Left ventricle myocardium inferior (tissue), 1 donor: ENCODE results near the gene PFKP. TPM values are rescaled to one million over a fixed set of nuclear protein-coding genes. Genes with fewer than 3 reads are reported as not detected.

Source experiments
- DNase-seq: peaks from one replicate; pipeline ENCODE4 v3.0.0-alpha.2; 2020
- H3K27ac ChIP-seq: fragments of 200-600 bp; replicated peaks from 2 replicates; pipeline ENCODE4 v1.8.0; 2021
- H3K27me3 ChIP-seq: fragments of 200-600 bp; 2 replicates; pipeline ENCODE4 v1.8.0; 2021; ENCODE audit warnings: low read depth
- H3K36me3 ChIP-seq: fragments of 200-600 bp; 2 replicates; pipeline ENCODE4 v1.8.0; 2021
- H3K4me1 ChIP-seq: fragments of 200-600 bp; 2 replicates; pipeline ENCODE4 v1.8.0; 2021
- H3K4me3 ChIP-seq: fragments of 200-600 bp; 2 replicates; pipeline ENCODE4 v1.8.0; 2021; ENCODE audit warnings: mild to moderate bottlenecking, moderate library complexity
- H3K9me3 ChIP-seq: fragments of 200-600 bp; replicated peaks from 2 replicates; pipeline ENCODE4 v1.8.0; 2021
- intact Hi-C: fragments of 100-400 bp; cut with micrococcal nuclease; formaldehyde crosslinking; loops from one replicate; pipeline ENCODE4 v1.11.0; 2022
- total RNA-seq: library from RNA; stranded (reverse); fragmentation: NEBNext Ultra II Directional; extraction: Animal tissue kit (Norgen Biotek cat#: 25700); gene quantifications from one replicate; pipeline ENCODE4 v1.2.1, GENCODE V29; 2021
- TF ChIP-seq, protein P1 (sequence below): fragments of 200-600 bp; IDR thresholded peaks from 2 replicates; pipeline ENCODE4 v1.8.0; 2021; ENCODE audit warnings: antibody characterized with exemption, mild to moderate bottlenecking, borderline replicate concordance
- donor health status: DM: no; HTN: yes; CAD: no; lungs with severe emphysema.

The PFKP gene
- total RNA-seq, 1 donor from 2014 or later = 206 TPM

DNA sequence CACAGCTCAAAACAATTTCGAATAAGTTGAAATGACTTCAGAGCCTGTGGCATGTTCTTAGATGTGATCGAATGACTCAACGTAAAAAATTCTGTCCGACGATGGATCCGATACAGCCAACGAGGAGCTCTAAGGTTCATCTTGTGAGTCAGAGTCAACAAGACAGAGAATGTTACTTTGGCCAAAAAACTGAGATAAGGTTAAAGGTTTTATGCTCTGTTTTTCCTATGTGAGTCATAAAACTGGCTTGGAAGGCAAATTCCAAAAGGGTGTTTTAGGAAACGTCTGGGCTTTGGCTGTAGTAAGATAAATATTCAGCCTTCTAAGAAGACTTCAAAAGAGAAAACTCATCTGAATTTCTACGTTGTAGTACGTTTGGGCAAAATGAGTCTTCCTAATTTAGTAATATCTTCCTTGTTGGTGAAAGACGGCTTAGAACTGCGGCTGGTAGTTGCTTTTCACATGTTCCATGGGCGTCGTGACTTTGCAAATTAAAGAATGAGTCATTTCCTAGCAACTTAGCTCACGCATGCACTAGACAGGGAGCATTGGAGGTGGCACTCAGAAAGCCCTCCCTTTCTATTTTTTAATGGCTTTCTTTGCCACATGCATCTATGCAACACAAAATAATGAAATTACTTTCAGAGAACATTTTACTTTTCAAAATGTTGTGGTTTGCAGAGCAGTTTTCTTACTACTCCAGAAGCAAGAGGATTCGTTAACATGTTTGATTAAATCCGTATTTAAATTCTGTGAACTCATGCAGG is 28.2 kb downstream of the PFKP start:
- Histone ChIP-seq H3K27ac (peak overlapping the region; percentile 75), H3K27me3 (no peaks in the 10 kb centered on the region), H3K36me3 (peaks cover 7% of the 10 kb centered on the region), H3K9me3 (no peaks in the 10 kb centered on the region), H3K4me3 (peak overlapping the region; percentile 24), H3K4me1 (peaks cover 62% of the 10 kb centered on the region)
- intact Hi-C loops = no loop called here
- TF ChIP-seq, protein P1, sequence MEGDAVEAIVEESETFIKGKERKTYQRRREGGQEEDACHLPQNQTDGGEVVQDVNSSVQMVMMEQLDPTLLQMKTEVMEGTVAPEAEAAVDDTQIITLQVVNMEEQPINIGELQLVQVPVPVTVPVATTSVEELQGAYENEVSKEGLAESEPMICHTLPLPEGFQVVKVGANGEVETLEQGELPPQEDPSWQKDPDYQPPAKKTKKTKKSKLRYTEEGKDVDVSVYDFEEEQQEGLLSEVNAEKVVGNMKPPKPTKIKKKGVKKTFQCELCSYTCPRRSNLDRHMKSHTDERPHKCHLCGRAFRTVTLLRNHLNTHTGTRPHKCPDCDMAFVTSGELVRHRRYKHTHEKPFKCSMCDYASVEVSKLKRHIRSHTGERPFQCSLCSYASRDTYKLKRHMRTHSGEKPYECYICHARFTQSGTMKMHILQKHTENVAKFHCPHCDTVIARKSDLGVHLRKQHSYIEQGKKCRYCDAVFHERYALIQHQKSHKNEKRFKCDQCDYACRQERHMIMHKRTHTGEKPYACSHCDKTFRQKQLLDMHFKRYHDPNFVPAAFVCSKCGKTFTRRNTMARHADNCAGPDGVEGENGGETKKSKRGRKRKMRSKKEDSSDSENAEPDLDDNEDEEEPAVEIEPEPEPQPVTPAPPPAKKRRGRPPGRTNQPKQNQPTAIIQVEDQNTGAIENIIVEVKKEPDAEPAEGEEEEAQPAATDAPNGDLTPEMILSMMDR = no peak
- DNase-seq = no peak

DNA sequence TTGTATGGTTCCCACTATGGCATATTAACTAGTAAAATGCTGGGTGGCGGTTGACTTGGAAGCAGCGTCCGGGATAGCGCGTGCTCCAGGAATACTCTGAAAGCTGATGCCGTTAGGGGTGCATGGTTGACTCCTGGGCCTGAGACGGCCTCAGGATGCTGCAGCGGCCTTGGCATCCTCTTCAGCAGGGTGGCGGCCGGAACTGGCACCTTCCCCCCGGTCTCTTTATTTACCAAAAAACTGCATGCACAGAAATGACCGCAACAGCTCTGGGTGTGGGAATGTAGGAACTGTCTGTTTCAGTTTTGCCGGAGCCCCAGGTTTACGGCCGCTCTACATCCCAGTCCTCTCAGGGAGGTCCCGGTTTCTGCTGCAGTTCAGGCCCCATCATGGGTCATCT is 28.8 kb downstream of the PFKP start:
- H3K4me1 ChIP-seq = peaks cover 56% of the 10 kb centered on the region
- H3K9me3 ChIP-seq = no peaks in the 10 kb centered on the region
- peak overlapping the region; percentile 75 for H3K27ac ChIP-seq
- no peaks in the 10 kb centered on the region for H3K27me3 ChIP-seq
- DNase-seq = no peak
- H3K36me3 ChIP-seq = peaks cover 12% of the 10 kb centered on the region
- H3K4me3 ChIP-seq = peak overlapping the region; percentile 24
- intact Hi-C loops = no loop called here
- TF ChIP-seq, protein P1 = no peak

- H3K36me3 ChIP-seq = peaks cover 18% of the 10 kb centered on the region
- intact Hi-C loops = no loop called here
- DNase-seq = no peak
- no peak overlapping the region for H3K27ac ChIP-seq
- H3K27me3 ChIP-seq = no peaks in the 10 kb centered on the region
- no peak overlapping the region for H3K4me3 ChIP-seq
- TF ChIP-seq, protein P1 = no peak
- no peaks in the 10 kb centered on the region for H3K9me3 ChIP-seq
- peaks cover 46% of the 10 kb centered on the region for H3K4me1 ChIP-seq
Observed at GRCh38 chr10:3097160-3097559, 29.8 kb downstream of the PFKP start.

- Histone ChIP-seq H3K27ac (no peak overlapping the region), H3K27me3 (no peaks in the 10 kb centered on the region), H3K36me3 (peaks cover 25% of the 10 kb centered on the region), H3K4me3 (no peak overlapping the region), H3K9me3 (no peaks in the 10 kb centered on the region), H3K4me1 (peaks cover 52% of the 10 kb centered on the region)
- intact Hi-C loops = no loop called here
- no peak for DNase-seq
- TF ChIP-seq, protein P1 = no peak
Observed at GRCh38 chr10:3098689-3099088, 31.3 kb downstream of the PFKP start.

DNA sequence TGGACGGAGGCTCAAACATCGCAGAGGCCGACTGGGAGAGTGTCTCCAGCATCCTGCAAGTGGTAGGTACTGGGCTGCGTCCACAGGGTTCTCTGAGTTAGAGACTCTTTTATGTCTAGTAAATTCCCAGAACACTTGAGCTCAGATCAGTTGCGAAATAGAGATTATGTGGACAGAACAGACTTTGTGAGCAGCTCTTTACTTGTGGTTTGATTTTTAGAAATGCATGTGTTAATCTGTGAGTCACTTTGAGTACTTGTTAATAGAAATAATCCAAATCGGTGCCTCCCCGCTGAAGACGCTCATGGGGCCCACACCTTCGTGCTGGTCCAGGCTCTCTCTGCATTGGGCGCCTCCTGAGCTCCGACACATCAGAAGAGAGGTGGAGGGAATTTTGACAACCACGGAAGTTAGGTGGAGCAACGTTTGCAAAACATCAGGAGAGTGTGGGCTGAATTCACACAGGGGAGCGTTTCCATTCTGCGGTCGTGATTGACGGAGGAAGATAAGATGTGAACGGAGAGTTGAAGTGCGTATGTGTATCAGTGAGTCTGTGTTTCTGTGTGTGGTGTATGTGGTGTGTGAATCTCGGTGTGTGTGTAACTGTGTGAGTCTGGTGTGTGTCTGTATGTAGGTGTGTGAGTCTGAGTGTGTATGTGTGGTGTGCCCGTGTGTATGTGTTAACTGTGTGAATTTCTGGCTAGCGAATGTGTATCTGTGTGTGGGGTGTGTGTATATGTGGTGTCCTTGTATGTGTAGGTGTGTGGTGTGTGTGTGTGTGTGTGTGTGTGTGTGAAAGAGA is 32.1 kb downstream of the PFKP start:
- Histone ChIP-seq H3K36me3 (peaks cover 33% of the 10 kb centered on the region), H3K27me3 (no peaks in the 10 kb centered on the region), H3K4me1 (peaks cover 51% of the 10 kb centered on the region), H3K27ac (no peak overlapping the region), H3K9me3 (no peaks in the 10 kb centered on the region), H3K4me3 (no peak overlapping the region)
- no peak for DNase-seq
- intact Hi-C loops = no loop called here
- TF ChIP-seq, protein P1 = no peak
